ENCODE results near the gene AMFR.

DNA sequence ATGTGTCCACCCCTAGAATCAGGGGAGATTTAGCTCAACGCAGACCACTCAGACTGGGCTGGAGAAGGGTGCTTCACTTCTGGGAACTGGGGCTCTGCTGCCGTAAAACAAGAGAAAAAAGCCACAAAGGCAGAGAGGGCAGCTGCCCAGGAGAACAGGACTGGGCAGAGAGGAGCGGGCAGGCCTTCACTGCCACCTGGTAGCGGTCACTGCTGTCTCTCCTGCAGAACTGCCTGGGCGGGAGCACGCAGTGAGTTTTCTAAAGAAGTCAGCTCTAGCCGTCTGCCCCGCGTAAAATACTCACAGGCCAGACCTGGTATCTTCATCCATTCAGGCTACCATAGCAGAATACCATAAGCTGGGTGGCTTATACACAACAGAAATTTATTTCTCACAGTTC lies 103.8 kb downstream of the AMFR start:
- TF ChIP-seq EP300 (IDR thresholded peaks at IDR 0.05) = no peak
- TF ChIP-seq, protein P1, sequence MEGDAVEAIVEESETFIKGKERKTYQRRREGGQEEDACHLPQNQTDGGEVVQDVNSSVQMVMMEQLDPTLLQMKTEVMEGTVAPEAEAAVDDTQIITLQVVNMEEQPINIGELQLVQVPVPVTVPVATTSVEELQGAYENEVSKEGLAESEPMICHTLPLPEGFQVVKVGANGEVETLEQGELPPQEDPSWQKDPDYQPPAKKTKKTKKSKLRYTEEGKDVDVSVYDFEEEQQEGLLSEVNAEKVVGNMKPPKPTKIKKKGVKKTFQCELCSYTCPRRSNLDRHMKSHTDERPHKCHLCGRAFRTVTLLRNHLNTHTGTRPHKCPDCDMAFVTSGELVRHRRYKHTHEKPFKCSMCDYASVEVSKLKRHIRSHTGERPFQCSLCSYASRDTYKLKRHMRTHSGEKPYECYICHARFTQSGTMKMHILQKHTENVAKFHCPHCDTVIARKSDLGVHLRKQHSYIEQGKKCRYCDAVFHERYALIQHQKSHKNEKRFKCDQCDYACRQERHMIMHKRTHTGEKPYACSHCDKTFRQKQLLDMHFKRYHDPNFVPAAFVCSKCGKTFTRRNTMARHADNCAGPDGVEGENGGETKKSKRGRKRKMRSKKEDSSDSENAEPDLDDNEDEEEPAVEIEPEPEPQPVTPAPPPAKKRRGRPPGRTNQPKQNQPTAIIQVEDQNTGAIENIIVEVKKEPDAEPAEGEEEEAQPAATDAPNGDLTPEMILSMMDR (IDR thresholded peaks at IDR 0.05) = no peak

All from stomach (tissue), 4 donors.